IMR-90 (cell line): ENCODE measurements around the gene ENAH. TPM values are rescaled to one million over a fixed set of nuclear protein-coding genes. Genes with fewer than 3 reads are reported as not detected.

Source experiments
- ATAC-seq: fragments of 200-7000 bp; cut with Tn5 transposase; 2 replicates; pipeline ENCODE4 v1.9.1; 2020; ENCODE audit warnings: low read depth, mild to moderate bottlenecking, moderate library complexity
- BruUV-seq: library from RNA; stranded (reverse); fragments of 400-500 nt; replicated peaks from 2 replicates; lab custom pipeline; 2021; lab: Mats Ljungman, UMichigan
- CTCF ChIA-PET: fragments of 300-600 bp; formaldehyde crosslinking; extraction: SDS; loops from one replicate; lab custom pipeline; 2021; ENCODE audit warnings: antibody characterized with exemption; lab: Yijun Ruan, JAX
- POLR2A ChIA-PET: fragments of 300-600 bp; sonication (Branson Sonifier 250); formaldehyde crosslinking; loops from one replicate; lab custom pipeline; 2022; ENCODE audit warnings: antibody characterized with exemption; ENCODE audit not compliant: unreplicated experiment; lab: Charles Lee
- DNase-seq: peaks from one replicate; pipeline ENCODE4 v3.0.0; 2013
- H2AFZ ChIP-seq: replicated peaks from 2 replicates; pipeline ENCODE3; 2013; ENCODE audit warnings: low read length, mild to moderate bottlenecking; ENCODE audit not compliant: poor library complexity
- H2AK5ac ChIP-seq: 2 replicates; pipeline ENCODE4 v1.6.1; 2013; ENCODE audit warnings: low read depth, low read length, inconsistent platforms
- H2AK9ac ChIP-seq: replicated peaks from 2 replicates; pipeline ENCODE3; 2013; ENCODE audit warnings: mild to moderate bottlenecking, low read depth, low read length, moderate library complexity; ENCODE audit not compliant: poor library complexity
- H2BK120ac ChIP-seq: 2 replicates; pipeline ENCODE4 v1.6.1; 2013; ENCODE audit warnings: low read depth, low read length, inconsistent platforms
- H2BK15ac ChIP-seq: 3 replicates; pipeline ENCODE4 v1.6.1; 2013; ENCODE audit warnings: low read depth, low read length, inconsistent platforms
- H2BK20ac ChIP-seq: 2 replicates; pipeline ENCODE4 v1.6.1; 2013; ENCODE audit warnings: low read depth, mild to moderate bottlenecking, inconsistent platforms, low read length, moderate library complexity
- H2BK5ac ChIP-seq: 2 replicates; pipeline ENCODE4 v1.6.1; 2013; ENCODE audit warnings: mild to moderate bottlenecking, low read depth, low read length, inconsistent platforms; ENCODE audit not compliant: poor library complexity, severe bottlenecking
- H3K14ac ChIP-seq: replicated peaks from 2 replicates; pipeline ENCODE4 v1.6.1; 2013; ENCODE audit warnings: low read depth, low read length, inconsistent platforms
- H3K18ac ChIP-seq: 2 replicates; pipeline ENCODE4 v1.6.1; 2013; ENCODE audit warnings: low read depth, low read length, control low read depth
- H3K23ac ChIP-seq: 2 replicates; pipeline ENCODE4 v1.6.1; 2013; ENCODE audit warnings: low read depth, low read length, inconsistent platforms
- H3K27ac ChIP-seq: 2 replicates; pipeline ENCODE4 v1.5.1; 2013; ENCODE audit warnings: mild to moderate bottlenecking, control low read depth, low read length; ENCODE audit not compliant: insufficient read depth
- H3K27me3 ChIP-seq: 2 replicates; pipeline ENCODE4 v1.6.1; 2013; ENCODE audit warnings: low read length; ENCODE audit not compliant: control insufficient read depth, insufficient read depth
- H3K36me3 ChIP-seq: 2 replicates; pipeline ENCODE4 v1.6.1; 2013; ENCODE audit warnings: low read length, mixed read lengths; ENCODE audit not compliant: control insufficient read depth, insufficient read depth
- H3K4ac ChIP-seq: 2 replicates; pipeline ENCODE4 v1.6.1; 2013; ENCODE audit warnings: low read depth, low read length, inconsistent platforms
- H3K4me1 ChIP-seq: 2 replicates; pipeline ENCODE4 v1.6.1; 2013; ENCODE audit warnings: low read length, mixed read lengths; ENCODE audit not compliant: control insufficient read depth, insufficient read depth
- H3K4me2 ChIP-seq: 2 replicates; pipeline ENCODE4 v1.6.1; 2013; ENCODE audit warnings: low read depth, mild to moderate bottlenecking, control low read depth, low read length, moderate library complexity
- H3K4me3 ChIP-seq: 2 replicates; pipeline ENCODE4 v1.5.1; 2013; ENCODE audit warnings: low read depth, mild to moderate bottlenecking, control low read depth, low read length, moderate library complexity; ENCODE audit not compliant: insufficient read depth
- H3K56ac ChIP-seq: 2 replicates; pipeline ENCODE4 v1.6.1; 2013; ENCODE audit warnings: low read length, inconsistent platforms; ENCODE audit not compliant: insufficient read depth; ENCODE audit errors: extremely low read depth
- H3K79me1 ChIP-seq, 2 experiments: 2 replicates each; pipeline ENCODE4 v1.6.1; 2013; ENCODE audit warnings: low read length in 2 of 2, inconsistent platforms in 1 of 2, low read depth in 1 of 2
- H3K9ac ChIP-seq: 2 replicates; pipeline ENCODE4 v1.6.1; 2013; ENCODE audit warnings: low read depth, low read length, control low read depth
- H3K9me1 ChIP-seq: 2 replicates; pipeline ENCODE4 v1.6.1; 2013; ENCODE audit warnings: low read length, inconsistent platforms; ENCODE audit not compliant: insufficient read depth
- H3K9me3 ChIP-seq: 2 replicates; pipeline ENCODE4 v1.6.1; 2013; ENCODE audit warnings: low read length; ENCODE audit not compliant: control insufficient read depth, insufficient read depth
- H4K20me1 ChIP-seq: 2 replicates; pipeline ENCODE4 v1.6.1; 2013; ENCODE audit warnings: low read length, inconsistent platforms; ENCODE audit not compliant: insufficient read depth
- H4K5ac ChIP-seq: 2 replicates; pipeline ENCODE4 v1.6.1; 2013; ENCODE audit warnings: mild to moderate bottlenecking, low read depth, low read length, control low read depth
- H4K8ac ChIP-seq, 2 experiments: 2 replicates each; pipeline ENCODE4 v1.6.1; 2013; ENCODE audit warnings: low read depth in 2 of 2, low read length in 2 of 2, control low read depth in 1 of 2, inconsistent platforms in 1 of 2
- H4K91ac ChIP-seq: 2 replicates; pipeline ENCODE4 v1.6.1; 2013; ENCODE audit warnings: low read depth, low read length, inconsistent platforms; ENCODE audit not compliant: insufficient read depth
- BHLHE40 ChIP-seq: fragments of 150-350 bp; IDR thresholded peaks from 2 replicates; pipeline ENCODE4 v1.6.1; 2016; ENCODE audit warnings: mild to moderate bottlenecking, low read depth, low read length
- CEBPB ChIP-seq: IDR thresholded peaks from 2 replicates; pipeline ENCODE4 v1.6.1; 2012; ENCODE audit warnings: low read depth, low read length, improper control_type of control experiment
- CHD1 ChIP-seq: IDR thresholded peaks from 2 replicates; pipeline ENCODE4 v1.6.1; 2012; ENCODE audit warnings: low read depth, low read length, improper control_type of control experiment
- FOS ChIP-seq: fragments of 150-350 bp; IDR thresholded peaks from 2 replicates; pipeline ENCODE4 v1.6.1; 2016; ENCODE audit warnings: low read depth, low read length
- MAFK ChIP-seq: IDR thresholded peaks from 2 replicates; pipeline ENCODE4 v1.6.1; 2012; ENCODE audit warnings: low read depth, low read length, improper control_type of control experiment
- MAZ ChIP-seq: IDR thresholded peaks from 2 replicates; pipeline ENCODE4 v1.6.1; 2012; ENCODE audit warnings: low read depth, mild to moderate bottlenecking, low read length, improper control_type of control experiment, moderate library complexity, borderline replicate concordance
- MXI1 ChIP-seq: IDR thresholded peaks from 2 replicates; pipeline ENCODE4 v1.6.1; 2012; ENCODE audit warnings: low read depth, mild to moderate bottlenecking, low read length, moderate library complexity, borderline replicate concordance
- NFE2L2 ChIP-seq: fragments of 150-350 bp; IDR thresholded peaks from 2 replicates; pipeline ENCODE4 v1.6.1; 2016; ENCODE audit warnings: low read depth, mild to moderate bottlenecking, low read length
- POLR2A ChIP-seq: IDR thresholded peaks from 2 replicates; pipeline ENCODE4 v1.6.1; 2012; ENCODE audit warnings: mild to moderate bottlenecking, low read depth, low read length
- RAD21 ChIP-seq: IDR thresholded peaks from 2 replicates; pipeline ENCODE4 v1.6.1; 2012; ENCODE audit warnings: low read length, improper control_type of control experiment
- RCOR1 ChIP-seq: IDR thresholded peaks from 2 replicates; pipeline ENCODE4 v1.6.1; 2012; ENCODE audit warnings: mild to moderate bottlenecking, low read length, improper control_type of control experiment; ENCODE audit not compliant: insufficient replicate concordance
- RFX5 ChIP-seq: IDR thresholded peaks from 2 replicates; pipeline ENCODE4 v1.8.0; 2012; ENCODE audit warnings: low read depth, mild to moderate bottlenecking, low read length, moderate library complexity
- SMC3 ChIP-seq: fragments of 150-350 bp; IDR thresholded peaks from 2 replicates; pipeline ENCODE4 v1.6.1; 2016; ENCODE audit warnings: low read depth, mild to moderate bottlenecking, antibody characterized with exemption, low read length, moderate library complexity
- dilution Hi-C: fragments of 300-500 bp; cut with HindIII; formaldehyde crosslinking; loops from one replicate; pipeline ENCODE4 v1.14.3; 2018; ENCODE audit warnings: low sequenced_read_pairs; ENCODE audit not compliant: unreplicated experiment
- in situ Hi-C: fragments of 300-500 bp; cut with MboI; formaldehyde crosslinking; loops from 3 replicates; pipeline ENCODE4 v1.14.3; 2019; ENCODE audit warnings: low sequenced_read_pairs, inconsistent platforms, mixed read lengths
- intact Hi-C: fragments of 100-400 bp; cut with micrococcal nuclease; formaldehyde crosslinking; loops from 2 replicates; pipeline ENCODE4 v1.10.0; 2022
- polyA plus RNA-seq, 3 experiments: library from polyadenylated mRNA; depleted of rRNA; stranded (reverse); fragments of >200 nt; gene quantifications; 2 replicates each; pipeline ENCODE4 v1.2.3, GENCODE V29; 2012; ENCODE audit warnings: low replicate concordance in 1 of 3
- total RNA-seq: library from RNA; depleted of rRNA; stranded (reverse); fragments of >200 nt; gene quantifications from 2 replicates; pipeline ENCODE4 v1.2.3, GENCODE V29; 2012
- TF ChIP-seq, protein P1 (sequence below): fragments of 150-350 bp; IDR thresholded peaks from 2 replicates; pipeline ENCODE4 v1.6.1; 2017; ENCODE audit warnings: mild to moderate bottlenecking, antibody characterized with exemption, low read length, low read depth
- TF ChIP-seq, protein P2 (sequence below): conservative IDR thresholded peaks from 2 replicates; pipeline ENCODE4 v1.5.1; 2012; ENCODE audit warnings: mild to moderate bottlenecking, low read depth, low read length, improper control_type of control experiment
- TF ChIP-seq, protein P3 (sequence below): fragments of 150-350 bp; IDR thresholded peaks from 2 replicates; pipeline ENCODE4 v1.6.1; 2016; ENCODE audit warnings: low read depth, mild to moderate bottlenecking, low read length, moderate library complexity, borderline replicate concordance

ENAH gene
- total and polyA plus RNA-seq, 2 of the 4 experiments (the other 2 are of a cell fraction) = 61.3 to 86.9 TPM

DNA sequence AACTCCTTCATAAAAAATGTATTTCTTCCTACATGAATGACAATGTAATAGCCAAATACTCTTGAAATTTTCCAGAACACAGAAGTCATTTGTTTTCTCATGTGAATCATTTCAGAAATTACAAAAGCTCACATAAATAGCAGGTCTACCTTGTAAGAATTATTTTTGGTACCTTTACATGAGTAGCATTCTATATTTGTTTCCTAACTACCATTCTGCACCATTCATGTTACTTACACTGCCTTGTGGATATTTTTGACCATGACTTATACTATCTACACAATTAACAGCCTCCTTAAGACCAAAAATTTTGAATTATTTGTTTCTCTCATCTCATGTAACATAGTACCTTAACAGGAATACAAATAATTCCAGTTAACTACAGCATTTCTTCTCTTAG, 109.6 kb downstream of the ENAH start:
- no peak overlapping the region for H2AK9ac ChIP-seq
- no peak overlapping the region for H4K91ac ChIP-seq
- H3K27me3 ChIP-seq = no peaks in the 10 kb centered on the region
- no peak overlapping the region for H3K18ac ChIP-seq
- intact Hi-C loops (no loop called here), in situ Hi-C loops (no loop called here), dilution Hi-C loops (no loop called here)
- no TSS peak for BruUV-seq
- H3K4me1 ChIP-seq = peaks cover 5% of the 10 kb centered on the region
- peaks cover 34% of the 10 kb centered on the region for H4K20me1 ChIP-seq
- no peak overlapping the region for H2AK5ac ChIP-seq
- no peak overlapping the region for H4K8ac ChIP-seq
- no peak overlapping the region for H3K4me2 ChIP-seq
- H3K79me1 ChIP-seq = peaks cover 27 to 67% of the 10 kb centered on the region in 2 experiments
- H3K4me3 ChIP-seq = no peak overlapping the region
- H2BK15ac ChIP-seq = no peak overlapping the region
- no peak for DNase-seq
- no peak overlapping the region for H2BK120ac ChIP-seq
- no peaks in the 10 kb centered on the region for H3K9me3 ChIP-seq
- H3K23ac ChIP-seq = no peak overlapping the region
- no peak overlapping the region for H2AFZ ChIP-seq
- no peak overlapping the region for H3K4ac ChIP-seq
- H3K56ac ChIP-seq = no peak overlapping the region
- TF ChIP-seq RCOR1 (no peak), RFX5 (no peak), CHD1 (no peak), CEBPB (no peak), MAFK (no peak), SMC3 (no peak), NFE2L2 (no peak), MXI1 (no peak), POLR2A (no peak), FOS (no peak), MAZ (no peak), RAD21 (no peak), BHLHE40 (no peak)
- TF ChIP-seq, protein P1, sequence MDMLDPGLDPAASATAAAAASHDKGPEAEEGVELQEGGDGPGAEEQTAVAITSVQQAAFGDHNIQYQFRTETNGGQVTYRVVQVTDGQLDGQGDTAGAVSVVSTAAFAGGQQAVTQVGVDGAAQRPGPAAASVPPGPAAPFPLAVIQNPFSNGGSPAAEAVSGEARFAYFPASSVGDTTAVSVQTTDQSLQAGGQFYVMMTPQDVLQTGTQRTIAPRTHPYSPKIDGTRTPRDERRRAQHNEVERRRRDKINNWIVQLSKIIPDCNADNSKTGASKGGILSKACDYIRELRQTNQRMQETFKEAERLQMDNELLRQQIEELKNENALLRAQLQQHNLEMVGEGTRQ = no peak
- TF ChIP-seq, protein P2, sequence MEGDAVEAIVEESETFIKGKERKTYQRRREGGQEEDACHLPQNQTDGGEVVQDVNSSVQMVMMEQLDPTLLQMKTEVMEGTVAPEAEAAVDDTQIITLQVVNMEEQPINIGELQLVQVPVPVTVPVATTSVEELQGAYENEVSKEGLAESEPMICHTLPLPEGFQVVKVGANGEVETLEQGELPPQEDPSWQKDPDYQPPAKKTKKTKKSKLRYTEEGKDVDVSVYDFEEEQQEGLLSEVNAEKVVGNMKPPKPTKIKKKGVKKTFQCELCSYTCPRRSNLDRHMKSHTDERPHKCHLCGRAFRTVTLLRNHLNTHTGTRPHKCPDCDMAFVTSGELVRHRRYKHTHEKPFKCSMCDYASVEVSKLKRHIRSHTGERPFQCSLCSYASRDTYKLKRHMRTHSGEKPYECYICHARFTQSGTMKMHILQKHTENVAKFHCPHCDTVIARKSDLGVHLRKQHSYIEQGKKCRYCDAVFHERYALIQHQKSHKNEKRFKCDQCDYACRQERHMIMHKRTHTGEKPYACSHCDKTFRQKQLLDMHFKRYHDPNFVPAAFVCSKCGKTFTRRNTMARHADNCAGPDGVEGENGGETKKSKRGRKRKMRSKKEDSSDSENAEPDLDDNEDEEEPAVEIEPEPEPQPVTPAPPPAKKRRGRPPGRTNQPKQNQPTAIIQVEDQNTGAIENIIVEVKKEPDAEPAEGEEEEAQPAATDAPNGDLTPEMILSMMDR = no peak
- TF ChIP-seq, protein P3, sequence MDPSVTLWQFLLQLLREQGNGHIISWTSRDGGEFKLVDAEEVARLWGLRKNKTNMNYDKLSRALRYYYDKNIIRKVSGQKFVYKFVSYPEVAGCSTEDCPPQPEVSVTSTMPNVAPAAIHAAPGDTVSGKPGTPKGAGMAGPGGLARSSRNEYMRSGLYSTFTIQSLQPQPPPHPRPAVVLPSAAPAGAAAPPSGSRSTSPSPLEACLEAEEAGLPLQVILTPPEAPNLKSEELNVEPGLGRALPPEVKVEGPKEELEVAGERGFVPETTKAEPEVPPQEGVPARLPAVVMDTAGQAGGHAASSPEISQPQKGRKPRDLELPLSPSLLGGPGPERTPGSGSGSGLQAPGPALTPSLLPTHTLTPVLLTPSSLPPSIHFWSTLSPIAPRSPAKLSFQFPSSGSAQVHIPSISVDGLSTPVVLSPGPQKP = no peak
- no peak overlapping the region for H4K5ac ChIP-seq
- H2BK20ac ChIP-seq = no peak overlapping the region
- no peak overlapping the region for H3K14ac ChIP-seq
- ChIA-PET CTCF (interaction anchor here (0.6 kb wide), 1 partner anchor 129 kb away, joined by 7 read pairs; no protein-coding TSS in a partner anchor), POLR2A (interaction anchor here (0.6 kb wide), 1 partner anchor 276 kb away, joined by 8 read pairs; no protein-coding TSS in a partner anchor)
- no peak overlapping the region for H3K9ac ChIP-seq
- H3K9me1 ChIP-seq = peaks cover 13% of the 10 kb centered on the region
- no peak for ATAC-seq
- no peak overlapping the region for H3K27ac ChIP-seq
- H3K36me3 ChIP-seq = no peaks in the 10 kb centered on the region
- no peak overlapping the region for H2BK5ac ChIP-seq
